Left colon (tissue), 2 donors: ENCODE measurements around the gene BCKDHB. TPM values are rescaled to one million over a fixed set of nuclear protein-coding genes. Genes with fewer than 3 reads are reported as not detected.
A peak's percentile ranks its signal among the peaks of the same experiment; 100 is the strongest.
"Not testable (repeated sequence)": the region's sequence is repeated elsewhere in the genome, so short reads cannot be mapped to it uniquely, and the experiment has no call there.

ENCODE experiments used
- ATAC-seq: fragments of 200-7000 bp; cut with Tn5 transposase; one replicate; pipeline ENCODE4 v1.9.1; 2020; ENCODE audit warnings: mild to moderate bottlenecking, moderate library complexity
- DNase-seq, 2 donors: peaks; one replicate each; pipeline ENCODE4 v3.0.0-alpha.2; 2020
- intact Hi-C, 2 donors: fragments of 100-400 bp; cut with DNase I in 1 of 2; cut with micrococcal nuclease in 1 of 2; formaldehyde crosslinking; loops; one replicate each; pipeline versions ENCODE4 v1.11.2 to v1.14.0; 2022; cut with DNase I, micrococcal nuclease
- total RNA-seq, 2 donors: library from RNA; stranded (reverse); fragmentation: NEBNext Ultra II Directional; extraction: Animal tissue kit (Norgen Biotek cat#: 25700); gene quantifications; one replicate each; pipeline ENCODE4 v1.2.1, GENCODE V29; 2021
- donor health status: DM: no; HTN: no; CAD: no.
- donor health status: DM: yes; HTN: yes; CAD: no.

Gene BCKDHB
- total RNA-seq, 2 donors from 2014 or later, result 46.8 to 48.6 TPM

GRCh38 chr6:80287112-80287511 is 180.6 kb downstream of the BCKDHB start:
- intact Hi-C loops, result no loop called here

GRCh38 chr6:80287607-80288006 is 181.1 kb downstream of the BCKDHB start:
- intact Hi-C loops, result no loop called here
- ATAC-seq (no peak), DNase-seq (no peak)

More at GRCh38 chr6:80287112-80287511, 180.6 kb downstream of the BCKDHB start:
- no peak for DNase-seq
- ATAC-seq, result no peak

GRCh38 chr6:80289727-80290126 is 183.3 kb downstream of the BCKDHB start:
- intact Hi-C loops, result no loop called here
- ATAC-seq (no peak), DNase-seq (no peak)

GRCh38 chr6:80294531-80294930 is 188.1 kb downstream of the BCKDHB start:
- ATAC-seq, intact Hi-C loops, DNase-seq: not testable (repeated sequence)

- DNase-seq (no peak), ATAC-seq (no peak)
- intact Hi-C loops, result no loop called here
Measured at GRCh38 chr6:80302716-80303115, 196.2 kb downstream of the BCKDHB start.

GRCh38 chr6:80304014-80304413 is 197.5 kb downstream of the BCKDHB start:
- ATAC-seq, result no peak
- intact Hi-C loops, result no loop called here
- DNase-seq, result no peak

GRCh38 chr6:80314531-80314930 is 208.1 kb downstream of the BCKDHB start:
- no peak for ATAC-seq
- intact Hi-C loops, result no loop called here
- DNase-seq, result no peak

- no peak for ATAC-seq
- intact Hi-C loops, result no loop called here
- no peak for DNase-seq
Measured at GRCh38 chr6:80316686-80317231, 210.3 kb downstream of the BCKDHB start.

GRCh38 chr6:80319196-80319595 is 212.7 kb downstream of the BCKDHB start:
- DNase-seq (no peak), ATAC-seq (no peak)
- intact Hi-C loops, result no loop called here

- ATAC-seq (no peak), DNase-seq (no peak)
- intact Hi-C loops, result no loop called here
Measured at GRCh38 chr6:80321011-80321410, 214.5 kb downstream of the BCKDHB start.

- ATAC-seq (no peak), DNase-seq (no peak)
- intact Hi-C loops, result no loop called here
Measured at GRCh38 chr6:80325742-80326141, 219.3 kb downstream of the BCKDHB start.

GRCh38 chr6:80328652-80329051 is 222.2 kb downstream of the BCKDHB start:
- no peak for ATAC-seq
- intact Hi-C loops, result no loop called here
- DNase-seq, result no peak

- intact Hi-C loops, result no loop called here
- ATAC-seq, result no peak
- no peak for DNase-seq
Measured at GRCh38 chr6:80329496-80329895, 223.0 kb downstream of the BCKDHB start.

- DNase-seq, result no peak
- intact Hi-C loops, result no loop called here
- no peak for ATAC-seq
Measured at GRCh38 chr6:80330961-80331360, 224.5 kb downstream of the BCKDHB start.

- DNase-seq (no peak), ATAC-seq (no peak)
- intact Hi-C loops, result no loop called here
Measured at GRCh38 chr6:80331522-80331921, 225.1 kb downstream of the BCKDHB start.

- ATAC-seq (no peak), DNase-seq (no peak)
- intact Hi-C loops, result no loop called here
Measured at GRCh38 chr6:80331974-80332373, 225.5 kb downstream of the BCKDHB start.

GRCh38 chr6:80333342-80333741 is 226.9 kb downstream of the BCKDHB start:
- intact Hi-C loops, result no loop called here
- DNase-seq (no peak), ATAC-seq (no peak)

- no peak for DNase-seq
- ATAC-seq, result no peak
- intact Hi-C loops, result no loop called here
Measured at GRCh38 chr6:80335121-80335531, 228.7 kb downstream of the BCKDHB start.

GRCh38 chr6:80336911-80337310 is 230.4 kb downstream of the BCKDHB start:
- no peak for DNase-seq
- intact Hi-C loops, result no loop called here
- no peak for ATAC-seq

GRCh38 chr6:80338201-80338836 is 231.8 kb downstream of the BCKDHB start:
- peak; percentile 35 to 78 for DNase-seq

GRCh38 chr6:80339421-80339820 is 232.9 kb downstream of the BCKDHB start:
- DNase-seq, result no peak
- intact Hi-C loops, result no loop called here

More at GRCh38 chr6:80338201-80338836, 231.8 kb downstream of the BCKDHB start:
- ATAC-seq, result peak; percentile 66
- intact Hi-C loops, result no loop called here

More at GRCh38 chr6:80339421-80339820, 232.9 kb downstream of the BCKDHB start:
- no peak for ATAC-seq
